SK-N-SH (cell line): Measurements from ENCODE around the gene CLDN5. TPM values are rescaled to one million over a fixed set of nuclear protein-coding genes. Genes with fewer than 3 reads are reported as not detected.
A peak's percentile ranks its signal among the peaks of the same experiment; 100 is the strongest.

Experiments used
- CTCF ChIA-PET: fragments of 300-600, 350-600 bp; formaldehyde crosslinking; extraction: SDS; loops from one replicate; lab custom pipeline; 2021; lab: Yijun Ruan, JAX
- POLR2A ChIA-PET: fragments of 350-600 bp; sonication (Branson Sonifier 250); formaldehyde crosslinking; extraction: SDS; loops from one replicate; lab custom pipeline; 2020; ENCODE audit warnings: antibody characterized with exemption, inconsistent platforms; lab: Yijun Ruan, JAX
- DNase-seq: peaks from one replicate; pipeline ENCODE4 v3.0.0; 2012
- H2AFZ ChIP-seq: fragments of 200-600 bp; sonication (generic); 2 replicates; pipeline ENCODE4 v1.8.1; 2016; ENCODE audit warnings: antibody characterized with exemption, mild to moderate bottlenecking, low read depth
- H3F3A ChIP-seq: fragments of 200-600 bp; sonication (generic); replicated peaks from 2 replicates; pipeline ENCODE3; 2016; ENCODE audit warnings: antibody characterized with exemption, mild to moderate bottlenecking; ENCODE audit not compliant: insufficient read depth
- H3K27ac ChIP-seq, 2 experiments: fragments of 200-500 bp in 1 of 2; fragments of 200-600 bp in 1 of 2; sonication (Bioruptor generic) in 1 of 2; sonication (generic), shearing (Covaris generic) in 1 of 2; 2 replicates each; pipeline versions ENCODE4 v1.5.1 to v1.6.1; 2014 to 2016; ENCODE audit warnings: low read depth in 2 of 2, inconsistent platforms in 1 of 2, low read length in 1 of 2, mild to moderate bottlenecking in 1 of 2, mixed read lengths in 1 of 2
- H3K27me3 ChIP-seq: fragments of 200-600 bp; sonication (generic), shearing (Covaris generic); 2 replicates; pipeline ENCODE4 v1.6.1; 2016; ENCODE audit warnings: mixed run types; ENCODE audit not compliant: insufficient read depth
- H3K36me3 ChIP-seq, 2 experiments: fragments of 200-500 bp in 1 of 2; fragments of 200-600 bp in 1 of 2; sonication (Bioruptor generic) in 1 of 2; sonication (generic) in 1 of 2; replicated peaks in 1 of 2; 2 replicates each; pipeline versions ENCODE3 to v1.5.1; 2014 to 2016; ENCODE audit warnings: low read length in 1 of 2, mild to moderate bottlenecking in 1 of 2; ENCODE audit not compliant: insufficient read depth in 2 of 2, control insufficient read depth in 1 of 2
- H3K4me1 ChIP-seq, 2 experiments: fragments of 200-500 bp in 1 of 2; fragments of 200-600 bp in 1 of 2; sonication (Bioruptor generic) in 1 of 2; sonication (generic), shearing (Covaris generic) in 1 of 2; 2 replicates each; pipeline versions ENCODE4 v1.5.1 to v1.6.1; 2014 to 2016; ENCODE audit warnings: low read depth in 1 of 2, low read length in 1 of 2, mixed run types in 1 of 2; ENCODE audit not compliant: insufficient read depth in 2 of 2, control insufficient read depth in 1 of 2
- H3K4me2 ChIP-seq: fragments of 200-600 bp; sonication (generic), shearing (Covaris generic); 2 replicates; pipeline ENCODE4 v1.6.1; 2017; ENCODE audit warnings: mixed run types
- H3K4me3 ChIP-seq, 2 experiments: fragments of 200-500 bp in 1 of 2; fragments of 200-600 bp in 1 of 2; sonication (Bioruptor generic) in 1 of 2; sonication (generic), shearing (Covaris generic) in 1 of 2; 2 replicates each; pipeline versions ENCODE4 v1.5.1 to v1.8.1; 2014 to 2016; ENCODE audit warnings: low read depth in 2 of 2, inconsistent platforms in 1 of 2, low read length in 1 of 2, mild to moderate bottlenecking in 1 of 2, mixed read lengths in 1 of 2, moderate library complexity in 1 of 2
- H3K79me2 ChIP-seq: fragments of 200-600 bp; sonication (generic); 2 replicates; pipeline ENCODE4 v1.8.1; 2017; ENCODE audit warnings: mild to moderate bottlenecking; ENCODE audit not compliant: insufficient read depth
- H3K9ac ChIP-seq: fragments of 200-600 bp; sonication (generic); 2 replicates; pipeline ENCODE4 v1.6.1; 2017; ENCODE audit warnings: mixed run types
- H3K9me2 ChIP-seq: fragments of 200-600 bp; sonication (generic); 2 replicates; pipeline ENCODE4 v1.6.1; 2017; ENCODE audit warnings: mixed run types
- H3K9me3 ChIP-seq: fragments of 200-600 bp; sonication (generic); 2 replicates; pipeline ENCODE4 v1.6.1; 2017; ENCODE audit warnings: mixed run types, mild to moderate bottlenecking, moderate library complexity
- H4K20me1 ChIP-seq: fragments of 200-600 bp; sonication (generic); 2 replicates; pipeline ENCODE4 v1.6.1; 2017; ENCODE audit warnings: mild to moderate bottlenecking, mixed run types; ENCODE audit not compliant: insufficient read depth
- ELF1 ChIP-seq: IDR thresholded peaks from 2 replicates; pipeline ENCODE4 v1.4.0; 2012
- GABPA ChIP-seq: IDR thresholded peaks from 2 replicates; pipeline ENCODE4 v1.4.0; 2012; ENCODE audit warnings: low read depth, mild to moderate bottlenecking
- GATA2 ChIP-seq: sonication (generic); formaldehyde crosslinking; IDR thresholded peaks from 2 replicates; pipeline ENCODE4 v1.5.0; 2020; ENCODE audit warnings: mild to moderate bottlenecking, missing genetic modification reagents
- MXI1 ChIP-seq: IDR thresholded peaks from 2 replicates; pipeline ENCODE4 v1.6.1; 2012; ENCODE audit warnings: mild to moderate bottlenecking, low read depth, low read length, improper control_type of control experiment
- TEAD4 ChIP-seq: IDR thresholded peaks from 2 replicates; pipeline ENCODE4 v1.4.0; 2012; ENCODE audit warnings: mild to moderate bottlenecking, borderline replicate concordance; ENCODE audit not compliant: insufficient read depth
- WGBS: methylation state at CpG from one replicate; pipeline ENCODE4 v1.1.6; 2017; ENCODE audit warnings: low lambda C conversion rate; 5-methylcytosine and 5-hydroxymethylcytosine counted together
- polyA plus RNA-seq, 3 experiments: library from polyadenylated mRNA; depleted of rRNA; stranded (reverse); fragments of >200 nt; gene quantifications; 2 replicates each; pipeline ENCODE4 v1.2.3, GENCODE V29; 2012
- TF ChIP-seq, protein P1 (sequence below): IDR thresholded peaks from 2 replicates; pipeline ENCODE4 v1.4.0; 2012; ENCODE audit warnings: low read depth, borderline replicate concordance
- TF ChIP-seq, protein P2 (sequence below): IDR thresholded peaks from 2 replicates; pipeline ENCODE4 v1.6.1; 2012; ENCODE audit warnings: mild to moderate bottlenecking, low read depth, low read length, moderate library complexity

The CLDN5 gene
- polyA plus RNA-seq, 1 of the 3 experiments (the other 2 are of a cell fraction), result not detected

DNA sequence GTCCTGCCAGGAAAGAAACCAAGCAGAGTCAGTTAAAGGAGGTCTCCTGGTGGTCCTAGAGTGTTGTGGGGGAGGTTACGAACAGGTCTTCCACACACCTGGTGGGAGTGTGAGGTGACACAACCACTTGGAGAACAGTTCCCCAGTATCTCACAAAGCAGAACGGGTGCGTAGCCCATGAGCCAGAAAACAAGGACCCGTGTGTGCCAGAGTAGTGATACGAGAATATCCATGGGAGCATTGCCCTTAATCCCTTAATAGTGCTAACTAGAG lies 21.7 kb upstream of the CLDN5 start:
- WGBS, result 70% methylated on average over 5 of the region's 5 CpGs
- POLR2A ChIA-PET, result no interaction called here
- no peaks in the 10 kb centered on the region for H3F3A ChIP-seq
- TF ChIP-seq ELF1 (no peak), MXI1 (no peak), GABPA (no peak)
- TF ChIP-seq, all 33 proteins: peak for 0
- H3K79me2 ChIP-seq, result no peaks in the 10 kb centered on the region
- peaks cover 0 to 11% of the 10 kb centered on the region in 2 experiments; a peak in 1 of 4 replicates for H3K4me1 ChIP-seq
- H3K27ac ChIP-seq, result no peak overlapping the region
- no peaks in the 10 kb centered on the region for H3K27me3 ChIP-seq
- no peak for DNase-seq
- H3K9ac ChIP-seq, result no peak overlapping the region
- no peaks in the 10 kb centered on the region for H3K9me3 ChIP-seq
- H2AFZ ChIP-seq, result no peak overlapping the region
- CTCF ChIA-PET, result no interaction called here
- H3K4me2 ChIP-seq, result no peak overlapping the region
- H4K20me1 ChIP-seq, result no peaks in the 10 kb centered on the region
- H3K9me2 ChIP-seq, result no peaks in the 10 kb centered on the region
- H3K36me3 ChIP-seq, result no peaks in the 10 kb centered on the region
- no peak overlapping the region for H3K4me3 ChIP-seq

DNA sequence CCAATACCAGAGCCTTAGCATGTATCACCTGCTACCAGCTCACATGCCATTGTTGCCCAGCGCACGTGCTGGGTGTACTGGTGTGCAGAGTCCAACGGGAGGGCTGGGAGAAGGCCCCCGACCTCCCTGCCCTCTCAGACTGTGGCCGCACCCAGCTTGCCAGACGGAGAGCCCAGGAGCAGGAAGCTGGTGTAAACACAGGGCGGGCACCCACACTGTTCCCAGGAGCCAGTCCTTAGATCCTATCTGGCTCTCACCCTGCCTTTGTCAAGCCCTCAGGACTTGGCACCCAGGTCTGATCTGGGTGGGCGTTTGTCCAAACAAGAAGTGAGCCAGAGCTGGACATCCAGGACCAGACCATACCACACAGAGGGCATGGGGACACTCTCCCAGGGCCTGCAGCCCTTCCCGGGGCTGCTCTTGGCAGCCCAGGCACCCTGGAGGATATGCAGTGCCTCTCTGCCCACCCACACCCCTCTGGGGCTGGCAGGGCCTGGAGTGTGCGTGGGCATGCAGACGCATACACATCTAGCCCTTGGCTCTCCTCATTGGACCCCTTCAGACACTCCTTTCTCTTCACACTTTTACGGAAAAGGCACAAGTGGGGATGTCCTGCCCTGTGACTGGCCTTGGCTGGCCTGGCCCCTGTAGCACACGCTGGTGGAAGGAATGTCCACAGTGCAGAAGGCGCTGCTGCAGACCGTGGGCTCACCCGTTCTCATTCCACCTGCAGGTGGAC lies 19.9 kb upstream of the CLDN5 start:
- no peak overlapping the region for H3K4me3 ChIP-seq
- no peak overlapping the region; a peak in 1 of 4 replicates for H3K27ac ChIP-seq
- no peaks in the 10 kb centered on the region for H4K20me1 ChIP-seq
- ChIA-PET POLR2A (no interaction called here), CTCF (interaction anchor here (1.1 kb wide), 1 partner anchor 86 kb away, joined by 5 read pairs; no protein-coding TSS in a partner anchor)
- no peak overlapping the region for H3K9ac ChIP-seq
- H3K27me3 ChIP-seq, result no peaks in the 10 kb centered on the region
- peaks cover 0 to 11% of the 10 kb centered on the region in 2 experiments; a peak in 1 of 4 replicates for H3K4me1 ChIP-seq
- 63% methylated on average over 14 of the region's 16 CpGs for WGBS
- H2AFZ ChIP-seq, result no peak overlapping the region
- DNase-seq, result peak; percentile 44
- H3F3A ChIP-seq, result no peaks in the 10 kb centered on the region
- TF ChIP-seq GABPA (no peak), GATA2 (CRISPR knock-in tag) (peak; percentile 47; the same call in 1 of the 2 replicates)
- TF ChIP-seq, all 33 proteins: peak for 1
- no peak overlapping the region for H3K4me2 ChIP-seq
- H3K9me3 ChIP-seq, result no peaks in the 10 kb centered on the region
- no peaks in the 10 kb centered on the region for H3K79me2 ChIP-seq
- H3K36me3 ChIP-seq, result no peaks in the 10 kb centered on the region
- no peaks in the 10 kb centered on the region for H3K9me2 ChIP-seq

DNA sequence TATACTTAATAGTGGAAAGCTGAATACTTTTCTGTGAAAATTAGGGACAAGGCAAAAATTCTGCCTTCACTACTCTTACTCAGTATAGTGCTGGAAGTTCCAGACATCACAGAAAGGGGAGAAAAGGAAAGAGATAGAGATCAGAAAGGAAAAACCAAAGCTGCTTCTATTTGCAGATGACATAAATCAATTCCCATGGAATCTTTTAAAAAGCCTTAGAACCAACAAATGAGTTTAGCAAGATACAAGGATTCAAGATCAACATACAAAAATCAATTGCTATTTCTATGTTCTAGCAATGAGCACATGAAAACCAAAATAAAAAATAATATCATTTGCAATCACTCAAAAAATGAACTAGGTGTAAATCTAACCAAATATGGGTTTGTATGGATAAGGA lies 16.2 kb upstream of the CLDN5 start:
- no peaks in the 10 kb centered on the region for H4K20me1 ChIP-seq
- ChIA-PET POLR2A (no interaction called here), CTCF (interaction anchor here (0.7 to 0.8 kb wide), 3 partner anchors 14 to 421 kb away, joined by 3 to 4 read pairs (median 3); no protein-coding TSS in a partner anchor)
- H3F3A ChIP-seq, result no peaks in the 10 kb centered on the region
- H3K27me3 ChIP-seq, result no peaks in the 10 kb centered on the region
- no peaks in the 10 kb centered on the region for H3K9me3 ChIP-seq
- peaks cover 0 to 11% of the 10 kb centered on the region in 2 experiments; a peak in 1 of 4 replicates for H3K4me1 ChIP-seq
- H3K36me3 ChIP-seq, result no peaks in the 10 kb centered on the region
- no peaks in the 10 kb centered on the region for H3K79me2 ChIP-seq
- no peak overlapping the region for H2AFZ ChIP-seq
- TF ChIP-seq, protein P1, sequence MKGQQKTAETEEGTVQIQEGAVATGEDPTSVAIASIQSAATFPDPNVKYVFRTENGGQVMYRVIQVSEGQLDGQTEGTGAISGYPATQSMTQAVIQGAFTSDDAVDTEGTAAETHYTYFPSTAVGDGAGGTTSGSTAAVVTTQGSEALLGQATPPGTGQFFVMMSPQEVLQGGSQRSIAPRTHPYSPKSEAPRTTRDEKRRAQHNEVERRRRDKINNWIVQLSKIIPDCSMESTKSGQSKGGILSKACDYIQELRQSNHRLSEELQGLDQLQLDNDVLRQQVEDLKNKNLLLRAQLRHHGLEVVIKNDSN, result no peak
- TF ChIP-seq, protein P2, sequence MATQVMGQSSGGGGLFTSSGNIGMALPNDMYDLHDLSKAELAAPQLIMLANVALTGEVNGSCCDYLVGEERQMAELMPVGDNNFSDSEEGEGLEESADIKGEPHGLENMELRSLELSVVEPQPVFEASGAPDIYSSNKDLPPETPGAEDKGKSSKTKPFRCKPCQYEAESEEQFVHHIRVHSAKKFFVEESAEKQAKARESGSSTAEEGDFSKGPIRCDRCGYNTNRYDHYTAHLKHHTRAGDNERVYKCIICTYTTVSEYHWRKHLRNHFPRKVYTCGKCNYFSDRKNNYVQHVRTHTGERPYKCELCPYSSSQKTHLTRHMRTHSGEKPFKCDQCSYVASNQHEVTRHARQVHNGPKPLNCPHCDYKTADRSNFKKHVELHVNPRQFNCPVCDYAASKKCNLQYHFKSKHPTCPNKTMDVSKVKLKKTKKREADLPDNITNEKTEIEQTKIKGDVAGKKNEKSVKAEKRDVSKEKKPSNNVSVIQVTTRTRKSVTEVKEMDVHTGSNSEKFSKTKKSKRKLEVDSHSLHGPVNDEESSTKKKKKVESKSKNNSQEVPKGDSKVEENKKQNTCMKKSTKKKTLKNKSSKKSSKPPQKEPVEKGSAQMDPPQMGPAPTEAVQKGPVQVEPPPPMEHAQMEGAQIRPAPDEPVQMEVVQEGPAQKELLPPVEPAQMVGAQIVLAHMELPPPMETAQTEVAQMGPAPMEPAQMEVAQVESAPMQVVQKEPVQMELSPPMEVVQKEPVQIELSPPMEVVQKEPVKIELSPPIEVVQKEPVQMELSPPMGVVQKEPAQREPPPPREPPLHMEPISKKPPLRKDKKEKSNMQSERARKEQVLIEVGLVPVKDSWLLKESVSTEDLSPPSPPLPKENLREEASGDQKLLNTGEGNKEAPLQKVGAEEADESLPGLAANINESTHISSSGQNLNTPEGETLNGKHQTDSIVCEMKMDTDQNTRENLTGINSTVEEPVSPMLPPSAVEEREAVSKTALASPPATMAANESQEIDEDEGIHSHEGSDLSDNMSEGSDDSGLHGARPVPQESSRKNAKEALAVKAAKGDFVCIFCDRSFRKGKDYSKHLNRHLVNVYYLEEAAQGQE, result no peak
- no peak for TF ChIP-seq TEAD4
- H3K4me2 ChIP-seq, result no peak overlapping the region
- no peak overlapping the region for H3K4me3 ChIP-seq
- no peak overlapping the region for H3K9ac ChIP-seq
- no peak for DNase-seq
- H3K9me2 ChIP-seq, result no peaks in the 10 kb centered on the region
- H3K27ac ChIP-seq, result no peak overlapping the region
